NCI-H2196 (cell line): ENCODE results near the gene SND1.

ENCODE experiments used
- DNase-seq: peaks from one replicate; lab custom pipeline; 2025; ENCODE audit not compliant: unreplicated experiment; lab: John Stamatoyannopoulos, UW

SND1 gene

DNA sequence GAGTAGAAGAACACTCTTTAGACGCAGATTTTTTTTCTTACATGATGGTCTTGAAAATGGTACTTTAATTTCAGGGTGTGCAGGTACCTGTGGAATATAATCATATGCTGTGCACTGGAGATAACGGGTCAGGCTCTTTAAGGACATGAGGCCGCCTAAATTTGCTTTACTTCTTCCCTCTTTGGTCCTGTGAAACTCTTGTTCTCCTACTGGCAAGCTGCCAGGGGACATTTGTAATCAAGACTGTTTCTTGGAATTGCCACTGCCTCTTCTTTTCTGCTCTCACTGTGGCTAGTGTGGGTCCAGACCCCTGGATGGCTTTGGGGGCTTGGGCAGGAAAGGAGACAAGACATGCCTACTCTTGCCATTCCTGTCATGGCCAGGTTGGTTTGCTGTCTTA lies 146.0 kb downstream of the SND1 start:
- no peak for DNase-seq

DNA sequence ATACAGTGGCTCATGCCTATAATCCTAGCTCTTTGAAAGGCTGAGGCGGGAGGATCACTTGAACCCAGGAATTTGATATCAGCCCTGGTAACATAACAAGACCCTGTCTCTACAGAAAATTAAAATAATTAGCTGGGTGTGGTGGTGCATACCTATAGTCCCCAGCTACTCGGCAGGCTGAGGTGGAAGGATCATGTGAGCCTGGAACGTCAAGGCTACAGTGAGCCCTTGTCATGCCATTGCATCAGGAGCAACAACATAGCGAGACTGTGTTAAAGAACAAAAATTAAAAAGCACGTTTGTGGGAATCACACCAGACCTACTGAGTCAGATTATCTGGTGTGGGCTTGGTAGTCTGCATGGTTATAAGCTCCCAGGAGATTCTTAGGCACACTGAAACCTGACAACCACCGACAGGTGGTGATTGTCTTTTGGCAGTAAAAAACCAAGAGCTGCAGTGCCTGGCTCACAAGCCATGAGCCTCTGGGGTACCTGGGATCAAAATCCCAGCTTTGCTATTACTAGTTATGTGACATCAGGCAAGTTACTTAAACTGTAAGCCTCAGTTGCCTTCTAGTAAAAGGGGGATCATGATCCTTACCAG lies 146.9 kb downstream of the SND1 start:
- no peak for DNase-seq

DNA sequence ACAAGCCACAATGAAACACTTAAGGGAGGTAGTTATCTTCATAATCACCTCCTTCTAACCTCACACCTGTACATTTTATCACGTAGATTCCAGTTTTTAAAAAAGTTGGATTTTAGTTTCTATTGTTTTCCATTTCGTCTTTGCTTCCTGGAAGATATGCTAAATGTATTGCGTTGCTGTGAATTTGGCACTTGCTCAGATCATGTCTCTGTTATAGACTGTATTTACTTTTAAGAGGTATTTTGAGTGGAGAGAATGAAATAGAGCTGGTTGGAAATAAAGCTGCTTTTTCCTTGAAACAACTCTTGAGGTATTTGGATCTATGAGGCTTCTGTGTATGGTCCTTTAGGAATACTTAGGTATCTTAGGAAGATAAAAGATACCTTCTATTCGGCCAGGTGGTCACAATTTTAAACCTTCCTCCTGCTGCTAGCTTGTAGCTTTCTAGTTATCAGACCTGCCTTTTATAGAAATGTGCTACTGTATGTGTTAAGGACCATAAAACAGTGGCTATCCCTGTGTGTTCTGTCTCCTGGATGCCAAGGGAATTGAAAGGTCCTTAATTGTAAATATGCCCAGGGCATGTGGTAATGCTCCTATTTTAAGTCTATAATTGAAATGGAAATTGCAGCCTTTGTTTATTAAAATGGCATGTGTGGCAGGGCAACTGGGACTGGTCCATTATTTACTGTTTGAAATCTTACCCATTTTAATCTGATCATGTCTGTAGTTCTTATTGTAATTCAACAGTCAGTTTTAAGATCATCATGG lies 147.7 kb downstream of the SND1 start:
- DNase-seq: no peak

DNA sequence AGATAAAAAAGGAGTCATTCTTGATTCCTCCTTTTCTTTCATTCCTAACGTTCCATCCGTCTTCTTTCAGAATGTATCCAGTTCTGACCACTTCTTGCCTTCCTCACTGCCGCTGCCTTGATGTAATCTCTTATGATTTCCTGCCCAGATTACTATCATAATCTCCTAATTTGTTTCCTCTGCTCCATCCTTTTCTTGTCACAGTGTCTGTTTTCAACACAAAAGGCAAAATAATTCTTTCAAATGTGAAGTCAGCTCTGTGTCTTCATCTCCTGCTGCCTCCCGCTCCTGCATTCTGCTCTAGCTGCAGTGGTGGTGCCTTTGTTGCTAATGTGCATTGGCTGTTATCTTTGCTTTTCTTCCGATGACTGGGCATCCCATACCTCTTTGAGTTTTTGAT lies 150.9 kb downstream of the SND1 start:
- no peak for DNase-seq

DNA sequence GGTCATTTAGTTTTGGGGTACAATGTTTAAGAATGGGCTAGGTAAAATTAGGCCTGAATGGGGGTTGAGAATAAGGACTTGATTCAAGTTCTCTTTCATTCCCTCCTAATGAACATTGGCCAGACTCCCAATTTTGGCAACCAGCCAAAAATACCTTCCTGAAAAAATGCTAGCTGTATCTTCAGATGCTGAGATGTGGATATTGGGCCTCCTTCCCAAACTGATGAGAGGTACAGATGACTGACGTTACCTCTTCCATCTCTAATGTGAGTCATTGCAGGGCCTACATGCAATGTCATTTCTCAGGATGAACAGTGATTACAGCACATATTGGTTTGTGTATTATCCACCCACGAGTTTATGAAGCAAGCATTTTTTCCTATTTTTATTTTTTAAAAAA lies 151.6 kb downstream of the SND1 start:
- no peak for DNase-seq

DNA sequence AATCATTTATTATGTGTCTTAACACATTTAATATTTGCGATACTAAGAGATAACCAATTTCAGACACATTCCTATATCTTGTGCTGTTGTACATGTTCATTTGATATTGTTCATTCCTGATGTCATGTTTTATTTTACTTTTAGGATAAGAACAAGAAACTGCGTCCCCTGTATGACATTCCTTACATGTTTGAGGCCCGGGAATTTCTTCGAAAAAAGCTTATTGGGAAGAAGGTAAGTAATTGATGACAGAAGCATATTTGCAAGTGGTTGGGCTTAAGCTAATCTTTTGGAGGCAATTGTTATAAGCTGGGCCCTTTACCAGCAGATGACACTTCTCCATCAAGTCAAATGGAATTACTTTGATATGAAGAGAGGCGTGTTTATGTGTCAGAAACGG lies 155.3 kb downstream of the SND1 start:
- no peak for DNase-seq

DNA sequence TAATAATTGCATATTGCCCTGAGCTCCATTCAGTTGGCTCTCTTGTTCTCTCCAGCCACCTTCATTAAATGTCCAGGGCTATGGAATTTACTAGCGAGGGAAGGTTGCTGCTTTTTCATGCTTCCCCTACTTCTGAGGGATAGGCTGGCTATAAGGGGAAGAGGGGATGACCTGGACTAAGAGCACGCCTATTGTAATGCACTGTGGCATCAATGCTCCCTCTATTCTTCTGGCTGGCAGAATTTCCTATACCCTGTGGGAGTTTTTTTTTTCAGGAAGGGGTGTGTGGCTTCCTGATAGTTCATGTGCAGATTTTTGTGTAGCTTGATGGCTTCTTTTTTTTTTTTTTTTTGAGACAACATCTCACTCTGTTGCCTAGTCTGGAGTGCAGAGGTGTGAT lies 155.8 kb downstream of the SND1 start:
- no peak for DNase-seq

DNA sequence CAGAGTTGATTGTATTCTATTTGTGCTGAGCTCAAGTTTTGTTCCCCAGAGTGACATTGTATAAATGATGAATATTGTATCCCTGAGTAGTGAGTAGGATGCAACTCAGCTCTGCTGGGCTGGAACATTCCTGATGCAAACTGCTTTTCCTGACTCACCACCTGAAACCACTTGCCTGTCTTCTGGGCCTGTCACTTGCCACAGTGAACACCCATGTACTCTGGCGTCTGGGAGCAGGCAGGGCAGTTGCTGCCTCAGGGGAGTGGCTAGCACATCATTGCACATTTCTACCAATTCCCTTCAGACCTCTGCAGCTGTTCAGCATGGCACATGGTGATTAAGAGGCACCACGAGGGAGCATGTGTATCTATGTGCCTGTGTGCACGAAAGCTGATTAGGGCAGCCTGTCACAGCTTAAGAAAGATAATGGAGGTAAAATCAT lies 157.3 kb downstream of the SND1 start:
- no peak for DNase-seq

DNA sequence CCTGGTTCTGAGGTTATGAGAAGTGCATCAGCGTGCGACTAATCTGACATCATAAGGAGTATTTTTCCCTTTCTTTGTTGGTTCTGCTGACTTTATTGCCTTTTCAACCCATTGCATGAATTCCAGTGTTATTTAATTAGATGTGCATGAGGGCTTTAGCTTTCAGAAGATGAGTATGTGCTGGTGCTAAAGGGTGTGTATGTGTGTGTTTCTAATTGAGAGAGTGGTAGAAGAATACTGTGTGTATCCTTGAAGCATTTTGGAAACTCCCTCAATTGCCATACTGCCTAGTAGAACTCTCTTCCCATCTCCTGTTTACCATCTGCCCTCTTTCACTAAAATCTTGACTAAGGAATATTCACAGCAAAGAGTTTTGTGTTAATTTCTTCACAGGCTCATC lies 158.1 kb downstream of the SND1 start:
- DNase-seq: no peak

DNA sequence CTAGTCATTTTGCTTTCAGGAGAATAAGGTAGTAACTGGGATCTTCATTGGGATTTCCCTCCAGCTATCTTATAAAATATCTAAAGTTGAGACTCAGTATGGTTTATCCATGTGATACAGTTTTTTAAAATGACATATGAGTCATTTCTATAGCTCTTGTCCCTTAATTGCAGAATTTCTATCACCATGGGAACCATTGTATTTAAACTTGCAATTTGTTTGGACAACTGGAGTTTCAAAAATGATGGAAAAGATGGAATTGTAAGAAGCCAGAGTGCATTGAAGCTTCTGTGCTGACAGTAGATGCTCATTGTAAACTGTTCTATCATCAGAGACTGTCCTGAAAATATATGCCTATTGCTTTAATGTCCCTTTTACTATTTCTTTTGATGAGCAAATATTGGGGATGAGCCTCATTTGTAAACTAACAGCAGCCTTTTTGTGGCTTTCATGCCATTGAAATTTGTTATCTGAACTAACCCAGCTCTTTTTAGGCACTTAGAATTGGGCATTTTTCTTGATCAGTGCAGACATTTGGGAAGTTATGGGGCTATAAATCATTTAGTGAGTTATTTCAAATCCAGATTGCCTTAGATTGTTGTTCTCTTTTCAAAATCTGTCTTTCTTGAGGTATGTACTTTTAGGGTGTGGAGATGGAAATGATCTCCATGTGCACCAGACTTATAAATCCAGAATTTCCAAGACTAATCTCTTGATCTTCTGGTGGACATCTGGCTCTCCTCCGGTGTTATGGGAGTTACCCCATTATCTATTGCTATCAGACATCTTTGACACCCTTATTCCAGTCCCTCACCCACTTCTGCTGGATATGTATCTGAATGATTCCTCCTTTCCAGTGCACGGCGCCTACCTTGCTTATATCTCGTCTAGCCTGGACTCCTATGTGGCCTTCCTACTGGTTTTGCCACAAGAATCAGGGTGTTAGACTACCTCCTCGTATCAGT lies 159.0 kb downstream of the SND1 start:
- DNase-seq: no peak

DNA sequence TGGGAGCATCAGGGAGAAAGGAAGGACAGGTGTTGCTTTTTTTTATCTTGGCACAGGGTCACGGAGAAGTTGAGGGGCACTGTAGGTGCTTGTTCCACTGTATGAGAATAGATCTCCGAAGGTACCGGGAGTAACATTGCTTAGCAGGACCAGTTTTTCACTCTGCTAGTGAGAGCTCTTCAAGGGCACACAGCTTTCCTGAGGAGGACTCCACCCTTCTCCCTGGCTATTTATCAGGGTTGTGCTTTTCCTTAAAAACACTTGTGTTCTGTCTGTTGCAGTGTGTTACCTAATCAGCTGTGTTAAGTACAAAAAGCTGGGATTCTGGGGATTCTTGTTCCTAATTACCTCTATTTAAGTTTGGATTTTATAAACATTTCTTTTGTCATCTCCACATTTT lies 160.5 kb downstream of the SND1 start:
- no peak for DNase-seq

DNA sequence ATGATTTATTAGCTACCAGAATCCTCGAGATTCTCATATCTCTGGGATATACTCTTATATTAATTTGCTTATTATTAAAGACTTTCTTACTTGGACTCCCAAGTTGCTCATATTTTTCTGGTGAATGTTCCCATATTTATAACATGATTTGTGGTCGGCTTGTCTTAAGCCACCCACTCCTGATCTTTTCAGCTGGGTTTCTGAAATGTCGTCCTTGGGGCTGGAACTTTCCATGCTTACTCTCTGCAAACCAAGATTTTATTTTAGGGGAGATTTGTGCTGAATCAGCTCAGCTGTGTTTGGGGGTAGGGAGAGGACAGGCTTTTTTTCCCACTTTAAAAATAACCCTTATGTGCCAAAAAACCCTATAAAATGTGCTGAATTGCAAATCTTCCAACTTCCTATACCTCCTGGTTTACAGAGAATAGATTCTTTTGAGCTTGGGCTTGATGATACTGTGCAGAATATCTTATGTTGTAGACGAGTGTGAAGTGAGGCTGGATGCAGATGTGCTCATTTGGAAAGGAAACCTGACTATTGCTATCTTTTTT lies 162.1 kb downstream of the SND1 start:
- no peak for DNase-seq

DNA sequence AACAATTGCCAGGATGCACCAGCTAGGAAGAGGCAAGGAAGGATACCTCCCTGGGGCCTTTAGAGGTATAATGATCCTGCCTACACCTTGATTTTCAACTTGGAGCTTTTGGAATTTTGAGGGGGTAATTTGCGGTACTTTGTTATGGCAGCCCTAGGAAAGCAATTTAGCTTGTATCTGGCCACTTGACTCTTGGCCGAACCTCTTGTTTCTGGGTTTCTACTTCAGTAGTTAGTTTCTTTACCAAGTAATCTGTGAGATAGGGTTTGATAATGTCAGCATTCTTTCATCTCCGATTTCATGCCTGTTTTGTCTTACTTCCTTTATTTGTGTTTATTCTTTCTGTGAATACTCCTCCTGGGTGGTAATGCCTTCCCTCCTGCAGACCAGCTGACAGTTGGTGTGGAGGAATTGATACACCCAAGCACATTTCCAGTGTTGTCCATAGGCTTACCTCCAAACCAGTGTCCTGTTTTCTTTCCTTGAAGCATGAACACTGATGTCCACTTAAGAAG lies 163.7 kb downstream of the SND1 start:
- peak; percentile 45 for DNase-seq

DNA sequence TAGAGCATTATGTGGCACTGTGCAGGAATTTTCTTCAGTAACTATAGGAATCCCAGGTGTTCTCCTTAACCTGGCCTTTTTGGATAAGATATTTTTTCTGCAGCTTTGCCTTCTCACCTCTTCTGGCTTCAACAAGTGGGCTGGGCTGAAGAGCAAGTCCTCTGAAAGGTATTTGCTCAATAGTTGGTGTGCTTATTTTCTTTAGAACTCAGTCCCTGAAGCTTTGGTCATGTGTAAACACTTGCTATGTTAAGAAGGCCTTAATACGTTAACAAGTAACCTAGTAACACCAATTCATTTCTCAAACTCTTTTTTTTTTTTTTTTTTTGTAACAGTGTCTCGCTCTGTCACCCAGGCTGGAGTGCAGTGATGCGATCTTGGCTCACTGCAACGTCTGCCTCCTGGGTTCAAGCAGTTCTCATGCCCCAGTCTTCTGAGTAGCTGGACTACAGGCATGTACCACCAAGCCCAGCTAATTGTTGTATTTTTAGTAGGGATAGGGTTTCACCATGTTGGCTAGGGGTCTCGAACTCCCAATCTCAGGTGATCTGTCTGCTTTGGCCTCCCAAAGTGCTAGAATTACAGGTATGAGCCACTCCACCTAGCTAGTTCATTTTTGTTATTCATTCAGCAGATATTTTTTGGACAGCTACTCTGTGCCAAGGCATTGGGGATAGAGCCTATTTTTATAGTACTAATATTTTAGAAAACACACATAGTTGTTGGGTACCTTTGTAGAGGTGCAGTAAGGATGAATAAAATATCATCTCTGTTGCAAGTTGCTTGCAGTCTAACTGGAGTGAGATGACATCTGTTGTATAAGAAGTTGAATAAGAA lies 164.6 kb downstream of the SND1 start:
- no peak for DNase-seq

DNA sequence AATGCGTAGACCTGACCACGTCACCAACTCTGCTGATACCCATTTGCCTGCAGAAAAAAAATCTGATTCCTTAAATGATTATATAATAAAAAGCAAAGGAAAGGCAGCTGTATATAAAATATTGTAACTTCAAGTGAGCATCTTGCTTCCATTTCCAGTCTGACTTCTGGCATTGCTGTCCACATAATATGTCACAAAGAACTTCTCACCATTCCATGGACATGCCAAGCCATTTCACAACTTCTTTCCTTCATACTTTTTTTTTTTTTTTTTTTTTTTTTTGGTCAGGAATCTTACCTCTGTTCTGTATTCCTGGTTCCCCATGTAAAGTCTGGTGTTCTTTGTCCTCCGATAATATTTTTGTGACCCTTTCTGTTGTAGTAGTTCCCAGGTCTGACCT lies 165.5 kb downstream of the SND1 start:
- DNase-seq: no peak

DNA sequence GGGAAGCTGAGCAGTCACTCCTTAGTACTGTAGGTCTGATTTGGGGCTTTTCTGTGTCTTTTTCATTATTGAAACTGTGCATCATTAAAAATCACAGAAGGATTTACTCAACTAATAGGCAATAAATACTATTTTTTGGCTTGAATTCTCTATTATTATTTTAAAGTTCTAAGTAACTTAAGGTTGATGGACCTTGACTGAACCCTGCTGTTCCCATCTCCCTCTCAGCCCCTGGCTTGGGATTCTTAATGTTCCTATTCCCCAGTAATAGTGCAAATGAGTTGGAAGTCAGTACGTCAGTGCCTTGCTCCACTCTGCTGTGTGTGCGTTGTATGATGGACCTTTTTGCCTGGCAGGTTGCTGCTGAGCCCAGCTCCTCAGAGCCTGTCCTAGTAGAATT lies 166.3 kb downstream of the SND1 start:
- no peak for DNase-seq

DNA sequence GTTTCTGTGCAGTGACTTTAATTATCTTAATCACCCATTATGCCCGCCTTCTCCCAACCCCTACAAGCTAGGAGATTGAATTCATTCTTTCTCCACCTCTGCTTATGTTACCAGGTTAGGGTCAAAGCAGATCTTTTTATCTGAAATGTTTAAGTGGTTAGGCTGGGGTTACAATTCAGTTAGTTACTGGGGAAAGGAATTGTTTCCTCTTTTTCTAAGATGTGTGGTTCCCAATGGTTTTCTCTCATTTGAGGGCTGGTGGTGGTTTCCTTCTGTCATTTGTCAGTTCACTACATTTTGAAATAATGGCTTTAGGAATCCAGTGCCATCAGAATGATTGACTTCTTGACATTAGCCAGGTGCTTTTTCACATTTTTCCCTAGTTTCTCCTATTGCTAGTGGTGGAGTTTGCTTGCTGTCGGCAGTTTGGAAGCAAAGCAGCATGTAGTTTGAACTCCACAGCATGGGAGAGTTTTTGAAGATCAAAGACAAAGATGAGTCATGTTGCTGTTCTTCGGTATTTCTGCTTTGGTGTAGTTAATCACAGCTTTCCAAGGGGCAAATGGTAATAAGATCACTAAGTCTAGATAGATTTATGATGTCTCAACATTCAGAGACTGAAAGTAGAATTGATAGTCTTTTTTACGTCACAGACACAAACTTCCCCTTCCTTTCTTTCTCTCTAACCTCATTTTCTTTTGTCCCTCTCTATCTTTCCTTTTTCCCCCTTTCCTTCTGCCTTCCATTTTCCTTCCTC lies 168.2 kb downstream of the SND1 start:
- no peak for DNase-seq

DNA sequence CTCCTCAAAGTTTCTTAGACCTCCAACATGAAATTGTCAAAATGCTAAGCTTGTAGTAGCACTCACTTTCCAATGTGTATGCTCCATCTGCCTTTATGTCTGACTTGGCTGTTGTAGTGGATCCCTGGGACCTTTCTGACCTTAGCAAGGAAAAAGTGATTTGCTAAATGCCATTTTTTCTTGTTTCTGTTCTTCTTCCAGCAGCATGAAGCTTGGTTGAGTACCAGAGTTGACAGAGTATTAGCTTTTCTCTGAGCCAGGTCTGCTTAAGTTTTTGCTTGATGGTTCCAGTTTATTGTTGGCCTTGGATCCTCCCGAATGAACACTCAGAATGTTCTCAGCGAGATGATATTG lies 168.7 kb downstream of the SND1 start:
- no peak for DNase-seq

DNA sequence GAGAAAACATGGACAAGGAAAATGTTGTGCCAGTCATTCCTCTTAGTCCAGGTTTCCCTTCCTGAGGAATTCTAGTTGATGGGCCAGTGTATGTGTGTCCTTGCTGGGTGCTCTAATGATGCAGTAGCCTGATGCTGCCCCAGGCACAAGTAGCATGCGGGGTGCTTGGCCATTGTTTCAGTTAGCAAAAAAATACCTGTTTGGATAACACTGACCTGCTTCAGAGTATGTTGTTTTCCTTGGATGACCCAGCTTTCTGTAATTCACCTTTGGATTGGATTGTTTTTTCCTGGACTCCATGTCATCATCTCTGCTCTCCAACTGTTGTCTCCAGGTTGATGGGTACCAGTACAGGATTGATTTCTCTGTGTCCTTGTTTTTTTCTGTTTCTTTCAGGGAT lies 169.2 kb downstream of the SND1 start:
- DNase-seq: no peak
